Measurements from ENCODE around the gene TUB.

- no peak for TF ChIP-seq SMC3 (IDR thresholded peaks at IDR 0.05; ENCODE audit: low read length)
- no peak for TF ChIP-seq HCFC1 (IDR thresholded peaks at IDR 0.05; ENCODE audit: low read depth, low read length)
- TF ChIP-seq DPF2 (CRISPR knock-in tag; IDR thresholded peaks at IDR 0.05; ENCODE audit: borderline replicate concordance, low read depth): no peak
- TF ChIP-seq SUZ12 (IDR thresholded peaks at IDR 0.05; ENCODE audit: low read depth, low read length): no peak
- TF ChIP-seq PAWR (CRISPR knock-in tag; IDR thresholded peaks at IDR 0.05; ENCODE audit: borderline replicate concordance): no peak
- TF ChIP-seq KLF11 (CRISPR knock-in tag; IDR thresholded peaks at IDR 0.05): no peak
Measured at GRCh38 chr11:8079111-8079675, 1.8 kb upstream of the TUB start.

Measured in HepG2 (cell line).